Smooth muscle cell (in vitro differentiated cells): ENCODE results near the gene EYA2. TPM values are rescaled to one million over a fixed set of nuclear protein-coding genes. Genes with fewer than 3 reads are reported as not detected.

Source experiments
- DNase-seq: peaks from one replicate; lab custom pipeline; 2025; ENCODE audit not compliant: unreplicated experiment; lab: John Stamatoyannopoulos, UW
- H2AFZ ChIP-seq: fragments of 200-600 bp; sonication (generic); 2 replicates; pipeline ENCODE4 v1.6.0; 2016; ENCODE audit warnings: antibody characterized with exemption, low read depth, mild to moderate bottlenecking
- H3F3A ChIP-seq: fragments of 200-600 bp; sonication (generic); 2 replicates; pipeline ENCODE4 v1.6.0; 2017; ENCODE audit warnings: antibody characterized with exemption, low read depth
- H3K27ac ChIP-seq: fragments of 200-600 bp; sonication (generic); 2 replicates; pipeline ENCODE4 v1.5.1; 2016; ENCODE audit warnings: low read depth, mild to moderate bottlenecking
- H3K27me3 ChIP-seq: fragments of 200-600 bp; sonication (generic); 2 replicates; pipeline ENCODE4 v1.6.1; 2016; ENCODE audit warnings: low read depth, mild to moderate bottlenecking
- H3K36me3 ChIP-seq: fragments of 200-600 bp; sonication (generic); 2 replicates; pipeline ENCODE4 v1.5.1; 2016; ENCODE audit warnings: low read depth
- H3K4me1 ChIP-seq: fragments of 200-600 bp; sonication (generic); 2 replicates; pipeline ENCODE4 v1.5.1; 2016; ENCODE audit warnings: low read depth
- H3K4me2 ChIP-seq: fragments of 200-600 bp; sonication (generic); 2 replicates; pipeline ENCODE4 v1.6.0; 2016; ENCODE audit warnings: mild to moderate bottlenecking
- H3K4me3 ChIP-seq: fragments of 200-600 bp; sonication (generic); 2 replicates; pipeline ENCODE4 v1.5.1; 2016; ENCODE audit warnings: mild to moderate bottlenecking
- H3K79me2 ChIP-seq: fragments of 200-600 bp; sonication (generic); 2 replicates; pipeline ENCODE4 v1.6.0; 2016; ENCODE audit warnings: low read depth, mild to moderate bottlenecking
- H3K9ac ChIP-seq: fragments of 200-600 bp; sonication (generic); 2 replicates; pipeline ENCODE4 v1.6.0; 2016; ENCODE audit warnings: low read depth
- H3K9me3 ChIP-seq: fragments of 200-600 bp; sonication (generic); replicated peaks from 2 replicates; pipeline ENCODE4 v1.5.1; 2016; ENCODE audit warnings: low read depth
- H4K20me1 ChIP-seq: fragments of 200-600 bp; sonication (generic); 2 replicates; pipeline ENCODE4 v1.6.0; 2016; ENCODE audit warnings: low read depth
- CTCF ChIP-seq: fragments of 200-600 bp; sonication (generic); IDR thresholded peaks from 2 replicates; pipeline ENCODE4 v1.5.1; 2017; ENCODE audit warnings: borderline replicate concordance, mild to moderate bottlenecking, antibody characterized with exemption; ENCODE audit not compliant: insufficient read depth, poor library complexity, severe bottlenecking
- WGBS: methylation state at CpG from one replicate; pipeline ENCODE4 v1.1.7; 2016; ENCODE audit warnings: low lambda C conversion rate; 5-methylcytosine and 5-hydroxymethylcytosine counted together
- polyA plus RNA-seq: library from polyadenylated mRNA; unstranded; fragments of >200 nt; fragmentation: Nextera tagmentation; extraction: Ambion mirVana; gene quantifications from 2 replicates; pipeline ENCODE4 v1.2.1, GENCODE V29; 2016
- total RNA-seq: library from RNA; depleted of rRNA; stranded (reverse); fragments of >200 nt; gene quantifications from 2 replicates; pipeline ENCODE4 v1.2.3, GENCODE V29; 2014

Gene EYA2
- total and polyA plus RNA-seq, 2 experiments from 2014 or later: 0.98 to 1.3 TPM

- Histone ChIP-seq H3K9ac (no peak overlapping the region), H3K4me3 (no peak overlapping the region), H3K27ac (peak overlapping the region; percentile 74), H2AFZ (no peak overlapping the region), H3K27me3 (no peaks in the 10 kb centered on the region), H3K79me2 (no peaks in the 10 kb centered on the region), H3K4me1 (no peaks in the 10 kb centered on the region), H3F3A (no peaks in the 10 kb centered on the region), H3K9me3 (no peaks in the 10 kb centered on the region), H3K4me2 (no peak overlapping the region), H3K36me3 (no peaks in the 10 kb centered on the region), H4K20me1 (no peaks in the 10 kb centered on the region)
- no peak for DNase-seq
- 85% methylated on average over 19 of the region's 19 CpGs for WGBS
- TF ChIP-seq CTCF: no peak
Measured at GRCh38 chr20:47187450-47188195, 293.0 kb downstream of the EYA2 start.

- Histone ChIP-seq H3K4me1 (no peaks in the 10 kb centered on the region), H3K79me2 (no peaks in the 10 kb centered on the region), H2AFZ (no peak overlapping the region), H3K4me3 (no peak overlapping the region), H3K36me3 (no peaks in the 10 kb centered on the region), H3K4me2 (no peak overlapping the region), H3K9ac (no peak overlapping the region), H3K9me3 (no peaks in the 10 kb centered on the region), H3K27me3 (no peaks in the 10 kb centered on the region), H3K27ac (peak overlapping the region; percentile 74), H4K20me1 (no peaks in the 10 kb centered on the region), H3F3A (no peaks in the 10 kb centered on the region)
- DNase-seq: no peak
- TF ChIP-seq CTCF: no peak
- WGBS: 64% methylated on average over 5 of the region's 5 CpGs
Measured at GRCh38 chr20:47188540-47188939, 293.9 kb downstream of the EYA2 start.

GRCh38 chr20:47189060-47189459 lies 294.4 kb downstream of the EYA2 start:
- Histone ChIP-seq H3K4me2 (peak overlapping the region; percentile 40), H3F3A (no peaks in the 10 kb centered on the region), H3K9me3 (no peaks in the 10 kb centered on the region), H3K36me3 (no peaks in the 10 kb centered on the region), H3K79me2 (no peaks in the 10 kb centered on the region), H3K9ac (no peak overlapping the region), H3K4me3 (no peak overlapping the region), H3K27ac (peak overlapping the region; percentile 74), H2AFZ (no peak overlapping the region), H3K4me1 (no peaks in the 10 kb centered on the region), H4K20me1 (no peaks in the 10 kb centered on the region), H3K27me3 (no peaks in the 10 kb centered on the region)
- no peak for DNase-seq
- no peak for TF ChIP-seq CTCF
- 50% methylated on average over 11 of the region's 11 CpGs for WGBS
